ENCODE measurements around the gene PRR22. TPM values are rescaled to one million over a fixed set of nuclear protein-coding genes. Genes with fewer than 3 reads are reported as not detected.

The PRR22 gene
- total RNA-seq, 1 experiment from 2014 or later = 13.5 TPM

DNA sequence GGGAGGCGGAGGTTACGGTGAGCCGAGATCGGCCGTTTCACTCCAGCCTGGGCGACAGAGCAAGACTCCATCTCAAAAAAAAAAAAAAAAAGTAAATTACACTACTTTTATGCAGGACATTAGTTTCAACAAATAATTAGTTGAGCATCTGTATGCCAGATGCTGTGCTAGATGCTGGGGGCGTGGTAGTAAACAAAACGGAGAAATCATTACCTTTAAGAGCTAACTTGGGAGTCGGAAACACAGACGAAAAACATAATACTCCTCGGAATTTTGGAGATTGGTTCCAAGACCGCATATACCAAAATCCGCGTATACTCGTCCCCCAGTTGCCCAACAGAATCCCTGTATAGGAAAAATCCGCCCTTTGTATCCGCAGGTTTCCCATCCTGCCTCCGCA, 7.7 kb upstream of the PRR22 start:
- Histone ChIP-seq H3K4me3 (replicated peaks in 1 of 2; ENCODE audit: low read depth in 1 of 2, low read length in 2 of 2) (no peak overlapping the region), H3K9me2 (ENCODE audit: insufficient read depth) (no peaks in the 10 kb centered on the region), H3K27me3 (ENCODE audit: insufficient read depth, low read length) (no peaks in the 10 kb centered on the region), H4K20me1 (ENCODE audit: insufficient read depth) (no peaks in the 10 kb centered on the region; the same call in 1 of the 2 replicates), H3K79me2 (ENCODE audit: insufficient read depth, low read length) (peaks cover 24% of the 10 kb centered on the region), H3K9ac (ENCODE audit: low read length) (no peak overlapping the region), H2AFZ (ENCODE audit: low read depth, low read length, poor library complexity, severe bottlenecking) (no peak overlapping the region), H3K4me1 (ENCODE audit: control insufficient read depth in 1 of 2, insufficient read depth in 2 of 2, low read length in 2 of 2) (peaks cover 9 to 22% of the 10 kb centered on the region in 2 experiments; a peak in 3 of 4 replicates), H3K9me3 (ENCODE audit: control insufficient read depth in 1 of 2, insufficient read depth in 1 of 2, low read depth in 1 of 2, low read length in 2 of 2) (no peaks in the 10 kb centered on the region), H3K4me2 (ENCODE audit: low read length) (no peak overlapping the region), H3K36me3 (ENCODE audit: control insufficient read depth in 1 of 2, insufficient read depth in 2 of 2, low read length in 2 of 2) (peaks cover 18 to 27% of the 10 kb centered on the region in 2 experiments; a peak in 3 of 4 replicates), H3K27ac (ENCODE audit: low read depth, low read length) (no peak overlapping the region)
- DNase-seq (ENCODE audit: low read depth, low spot score) (no peak), ATAC-seq (no peak)
- CTCF ChIA-PET = interaction anchor here (5.5 kb wide), 1 partner anchor 12 kb away, joined by 49 read pairs; no protein-coding TSS in a partner anchor
- POLR2A ChIA-PET = interaction anchor here (0.7 to 1.9 kb wide), 4 partner anchors 11 to 72 kb away, joined by 3 to 8 read pairs (median 5); partner anchors contain the start of genes CATSPERD, LONP1 and NRTN
- no TSS peak for BruUV-seq (replicated peaks)
- no peak for TF ChIP-seq POLR2A (IDR thresholded peaks at IDR 0.05; ENCODE audit: borderline replicate concordance, extremely low read depth, insufficient read depth, insufficient read length)
- TF ChIP-seq, protein P1, sequence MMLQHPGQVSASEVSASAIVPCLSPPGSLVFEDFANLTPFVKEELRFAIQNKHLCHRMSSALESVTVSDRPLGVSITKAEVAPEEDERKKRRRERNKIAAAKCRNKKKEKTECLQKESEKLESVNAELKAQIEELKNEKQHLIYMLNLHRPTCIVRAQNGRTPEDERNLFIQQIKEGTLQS (IDR thresholded peaks at IDR 0.05) = no peak
- TF ChIP-seq, protein P2, sequence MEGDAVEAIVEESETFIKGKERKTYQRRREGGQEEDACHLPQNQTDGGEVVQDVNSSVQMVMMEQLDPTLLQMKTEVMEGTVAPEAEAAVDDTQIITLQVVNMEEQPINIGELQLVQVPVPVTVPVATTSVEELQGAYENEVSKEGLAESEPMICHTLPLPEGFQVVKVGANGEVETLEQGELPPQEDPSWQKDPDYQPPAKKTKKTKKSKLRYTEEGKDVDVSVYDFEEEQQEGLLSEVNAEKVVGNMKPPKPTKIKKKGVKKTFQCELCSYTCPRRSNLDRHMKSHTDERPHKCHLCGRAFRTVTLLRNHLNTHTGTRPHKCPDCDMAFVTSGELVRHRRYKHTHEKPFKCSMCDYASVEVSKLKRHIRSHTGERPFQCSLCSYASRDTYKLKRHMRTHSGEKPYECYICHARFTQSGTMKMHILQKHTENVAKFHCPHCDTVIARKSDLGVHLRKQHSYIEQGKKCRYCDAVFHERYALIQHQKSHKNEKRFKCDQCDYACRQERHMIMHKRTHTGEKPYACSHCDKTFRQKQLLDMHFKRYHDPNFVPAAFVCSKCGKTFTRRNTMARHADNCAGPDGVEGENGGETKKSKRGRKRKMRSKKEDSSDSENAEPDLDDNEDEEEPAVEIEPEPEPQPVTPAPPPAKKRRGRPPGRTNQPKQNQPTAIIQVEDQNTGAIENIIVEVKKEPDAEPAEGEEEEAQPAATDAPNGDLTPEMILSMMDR (IDR thresholded peaks at IDR 0.05 in 2 of 3, conservative IDR thresholded peaks at IDR 0.05 in 1 of 3; ENCODE audit: borderline replicate concordance in 1 of 3, insufficient read depth in 1 of 3, low read depth in 2 of 3, low read length in 2 of 3) = no peak
- TF ChIP-seq EZH2 (IDR thresholded peaks at IDR 0.05) = no peak
- no peak for TF ChIP-seq SIN3A (IDR thresholded peaks at IDR 0.05; ENCODE audit: low read depth)
- TF ChIP-seq EZH2phosphoT487 (IDR thresholded peaks at IDR 0.05; ENCODE audit: borderline replicate concordance) = no peak
- TF ChIP-seq ZNF274 (IDR thresholded peaks at IDR 0.05; ENCODE audit: low read depth, low read length) = no peak
- TF ChIP-seq, protein P3, sequence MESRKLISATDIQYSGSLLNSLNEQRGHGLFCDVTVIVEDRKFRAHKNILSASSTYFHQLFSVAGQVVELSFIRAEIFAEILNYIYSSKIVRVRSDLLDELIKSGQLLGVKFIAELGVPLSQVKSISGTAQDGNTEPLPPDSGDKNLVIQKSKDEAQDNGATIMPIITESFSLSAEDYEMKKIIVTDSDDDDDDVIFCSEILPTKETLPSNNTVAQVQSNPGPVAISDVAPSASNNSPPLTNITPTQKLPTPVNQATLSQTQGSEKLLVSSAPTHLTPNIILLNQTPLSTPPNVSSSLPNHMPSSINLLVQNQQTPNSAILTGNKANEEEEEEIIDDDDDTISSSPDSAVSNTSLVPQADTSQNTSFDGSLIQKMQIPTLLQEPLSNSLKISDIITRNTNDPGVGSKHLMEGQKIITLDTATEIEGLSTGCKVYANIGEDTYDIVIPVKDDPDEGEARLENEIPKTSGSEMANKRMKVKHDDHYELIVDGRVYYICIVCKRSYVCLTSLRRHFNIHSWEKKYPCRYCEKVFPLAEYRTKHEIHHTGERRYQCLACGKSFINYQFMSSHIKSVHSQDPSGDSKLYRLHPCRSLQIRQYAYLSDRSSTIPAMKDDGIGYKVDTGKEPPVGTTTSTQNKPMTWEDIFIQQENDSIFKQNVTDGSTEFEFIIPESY (IDR thresholded peaks at IDR 0.05; ENCODE audit: extremely low read depth, insufficient replicate concordance, low read length) = no peak
- RAD21 ChIA-PET (ENCODE audit: low non-redundant PET in 1 of 2, low total read pairs in 2 of 2, uncharacterized antibody in 2 of 2, unreplicated experiment in 2 of 2) = no interaction called here
- intact Hi-C loops (cut with micrococcal nuclease) = no loop called here

Data from HCT116 (cell line).